HEK293 (cell line): Measurements from ENCODE around the gene TMA16.

Experiments
- CTCF ChIA-PET: fragments of 350-600 bp; formaldehyde crosslinking; extraction: SDS; loops from one replicate; lab custom pipeline; 2021; ENCODE audit warnings: antibody characterized with exemption; lab: Yijun Ruan, JAX
- POLR2A ChIA-PET: fragments of 300-600 bp; formaldehyde crosslinking; extraction: SDS; loops from one replicate; lab custom pipeline; 2020; ENCODE audit warnings: antibody characterized with exemption, inconsistent platforms; lab: Yijun Ruan, JAX
- H3K27ac ChIP-seq: fragments of 200-500 bp; sonication (Bioruptor generic); 2 replicates; pipeline ENCODE4 v1.5.1; 2014; ENCODE audit warnings: low read depth, low read length, control low read depth, inconsistent platforms; ENCODE audit errors: extremely low read depth
- H3K36me3 ChIP-seq, 2 experiments: fragments of 200-500 bp in 1 of 2; sonication (Bioruptor generic) in 1 of 2; 1 replicate in 1 of 2; 2 replicates in 1 of 2; pipeline ENCODE4 v1.5.1; 2014 to 2017; ENCODE audit warnings: inconsistent platforms in 2 of 2, low read length in 2 of 2; ENCODE audit not compliant: control insufficient read depth in 2 of 2, insufficient read depth in 1 of 2
- H3K4me1 ChIP-seq: fragments of 200-500 bp; sonication (Bioruptor generic); 2 replicates; pipeline ENCODE4 v1.5.1; 2014; ENCODE audit warnings: mild to moderate bottlenecking, low read length, inconsistent platforms; ENCODE audit not compliant: control insufficient read depth, insufficient read depth
- H3K4me3 ChIP-seq: 2 replicates; pipeline ENCODE4 v1.5.1; 2011; ENCODE audit warnings: low read depth, mild to moderate bottlenecking, control low read depth, low read length, moderate library complexity
- H3K9me3 ChIP-seq: fragments of 200-500 bp; sonication (Bioruptor generic); 2 replicates; pipeline ENCODE4 v1.5.1; 2014; ENCODE audit warnings: low read depth, low read length, inconsistent platforms; ENCODE audit not compliant: control insufficient read depth, insufficient read depth
- BCL11A ChIP-seq: fragments of 450-650 bp; formaldehyde crosslinking; IDR thresholded peaks from 2 replicates; pipeline ENCODE4 v1.5.1; 2016; ENCODE audit warnings: low read depth, missing biosample characterization, missing genetic modification characterization
- HOXA7 ChIP-seq: sonication (generic); formaldehyde crosslinking; IDR thresholded peaks from 2 replicates; pipeline ENCODE4 v1.8.1; 2022; ENCODE audit warnings: missing genetic modification reagents, borderline replicate concordance
- KLF17 ChIP-seq: fragments of 450-650 bp; formaldehyde crosslinking; IDR thresholded peaks from 2 replicates; pipeline ENCODE4 v1.5.1; 2016; ENCODE audit warnings: missing biosample characterization, missing genetic modification characterization
- KLF9 ChIP-seq: fragments of 450-650 bp; formaldehyde crosslinking; IDR thresholded peaks from 2 replicates; pipeline ENCODE4 v1.5.1; 2016; ENCODE audit warnings: missing biosample characterization, missing genetic modification characterization, low read depth
- PATZ1 ChIP-seq: fragments of 450-650 bp; formaldehyde crosslinking; IDR thresholded peaks from 2 replicates; pipeline ENCODE4 v1.5.1; 2016; ENCODE audit warnings: missing biosample characterization, missing genetic modification characterization
- PBX3 ChIP-seq: sonication (generic); formaldehyde crosslinking; IDR thresholded peaks from 2 replicates; pipeline ENCODE4 v1.8.1; 2022; ENCODE audit warnings: mild to moderate bottlenecking, moderate library complexity, missing genetic modification reagents
- PRDM4 ChIP-seq: fragments of 450-650 bp; formaldehyde crosslinking; IDR thresholded peaks from 2 replicates; pipeline ENCODE4 v1.5.1; 2017; ENCODE audit warnings: missing biosample characterization, missing genetic modification characterization
- SCRT1 ChIP-seq: fragments of 450-650 bp; formaldehyde crosslinking; IDR thresholded peaks from 2 replicates; pipeline ENCODE4 v1.5.1; 2016; ENCODE audit warnings: missing biosample characterization, missing genetic modification characterization, borderline replicate concordance
- ZBTB26 ChIP-seq: fragments of 450-650 bp; formaldehyde crosslinking; optimal IDR thresholded peaks from 2 replicates; pipeline ENCODE3; 2016; ENCODE audit warnings: missing biosample characterization, mild to moderate bottlenecking, missing genetic modification characterization
- ZBTB8A ChIP-seq: fragments of 450-650 bp; formaldehyde crosslinking; IDR thresholded peaks from 2 replicates; pipeline ENCODE4 v1.5.1; 2016; ENCODE audit warnings: missing biosample characterization, missing genetic modification characterization
- ZFP3 ChIP-seq: fragments of 450-650 bp; formaldehyde crosslinking; IDR thresholded peaks from 2 replicates; pipeline ENCODE4 v1.5.1; 2016; ENCODE audit warnings: low read depth, missing biosample characterization, missing genetic modification characterization
- ZFP41 ChIP-seq: fragments of 450-650 bp; formaldehyde crosslinking; IDR thresholded peaks from 2 replicates; pipeline ENCODE4 v1.5.1; 2016; ENCODE audit warnings: missing biosample characterization, missing genetic modification characterization, borderline replicate concordance
- ZNF121 ChIP-seq: fragments of 450-650 bp; formaldehyde crosslinking; IDR thresholded peaks from 2 replicates; pipeline ENCODE4 v1.5.1; 2016; ENCODE audit warnings: missing biosample characterization, missing genetic modification characterization
- ZNF24 ChIP-seq: fragments of 450-650 bp; formaldehyde crosslinking; IDR thresholded peaks from 2 replicates; pipeline ENCODE4 v1.5.1; 2016; ENCODE audit warnings: missing biosample characterization, missing genetic modification characterization
- ZNF26 ChIP-seq: fragments of 450-650 bp; formaldehyde crosslinking; IDR thresholded peaks from 2 replicates; pipeline ENCODE4 v1.5.1; 2016; ENCODE audit warnings: missing biosample characterization, missing genetic modification characterization
- ZNF280C ChIP-seq: fragments of 450-650 bp; formaldehyde crosslinking; IDR thresholded peaks from 2 replicates; pipeline ENCODE4 v1.5.1; 2016; ENCODE audit warnings: missing biosample characterization, missing genetic modification characterization
- ZNF404 ChIP-seq: fragments of 450-650 bp; formaldehyde crosslinking; IDR thresholded peaks from 2 replicates; pipeline ENCODE4 v1.5.1; 2017; ENCODE audit warnings: missing biosample characterization, missing genetic modification characterization
- ZNF521 ChIP-seq: fragments of 450-650 bp; formaldehyde crosslinking; IDR thresholded peaks from 2 replicates; pipeline ENCODE4 v1.5.1; 2017; ENCODE audit warnings: missing biosample characterization, mild to moderate bottlenecking, missing genetic modification characterization
- ZNF561 ChIP-seq: fragments of 450-650 bp; IDR thresholded peaks from 2 replicates; pipeline ENCODE4 v1.5.1; 2018; ENCODE audit warnings: missing biosample characterization, missing genetic modification characterization, borderline replicate concordance
- ZNF670 ChIP-seq: fragments of 450-650 bp; formaldehyde crosslinking; IDR thresholded peaks from 2 replicates; pipeline ENCODE4 v1.5.1; 2016; ENCODE audit warnings: missing biosample characterization, missing genetic modification characterization, low read depth
- ZNF747 ChIP-seq: fragments of 450-650 bp; formaldehyde crosslinking; IDR thresholded peaks from 2 replicates; pipeline ENCODE4 v1.5.1; 2016; ENCODE audit warnings: missing biosample characterization, missing genetic modification characterization
- ZSCAN5A ChIP-seq: fragments of 450-650 bp; formaldehyde crosslinking; IDR thresholded peaks from 2 replicates; pipeline ENCODE4 v1.5.1; 2016; ENCODE audit warnings: missing biosample characterization, missing genetic modification characterization

Gene TMA16

GRCh38 chr4:163562496-163562895 is 68.0 kb downstream of the TMA16 start:
- no peak overlapping the region for H3K4me3 ChIP-seq
- H3K9me3 ChIP-seq = no peaks in the 10 kb centered on the region
- ChIA-PET CTCF (no interaction called here), POLR2A (no interaction called here)
- no peak for TF ChIP-seq ZFP41 (tag by site-specific recombination)
- no peak for TF ChIP-seq ZNF26 (tag by site-specific recombination)
- no peak for TF ChIP-seq PRDM4
- no peak for TF ChIP-seq ZNF670
- no peak for TF ChIP-seq ZNF561 (tag by site-specific recombination)
- no peak for TF ChIP-seq HOXA7 (CRISPR knock-in tag)
- no peak overlapping the region for H3K27ac ChIP-seq
- H3K4me1 ChIP-seq = no peaks in the 10 kb centered on the region
- H3K36me3 ChIP-seq = no peaks in the 10 kb centered on the region

GRCh38 chr4:163563592-163563991 is 69.1 kb downstream of the TMA16 start:
- H3K27ac ChIP-seq = no peak overlapping the region
- no peaks in the 10 kb centered on the region for H3K36me3 ChIP-seq
- H3K4me3 ChIP-seq = no peak overlapping the region
- H3K9me3 ChIP-seq = no peaks in the 10 kb centered on the region
- POLR2A ChIA-PET = no interaction called here
- no peaks in the 10 kb centered on the region for H3K4me1 ChIP-seq
- CTCF ChIA-PET = interaction anchor here (0.6 to 0.7 kb wide), 2 partner anchors 13 to 1065 kb away, joined by 4 to 5 read pairs; no protein-coding TSS in a partner anchor
- TF ChIP-seq ZNF747 (no peak), ZNF521 (no peak), ZNF121 (tag by site-specific recombination) (no peak), BCL11A (tag by site-specific recombination) (no peak), PBX3 (CRISPR knock-in tag) (no peak), ZBTB26 (tag by site-specific recombination) (no peak), PATZ1 (tag by site-specific recombination) (no peak), ZNF404 (tag by site-specific recombination) (no peak), ZNF280C (tag by site-specific recombination) (no peak), ZNF24 (tag by site-specific recombination) (no peak), ZBTB8A (tag by site-specific recombination) (no peak), SCRT1 (tag by site-specific recombination) (no peak), ZFP3 (no peak), KLF9 (tag by site-specific recombination) (no peak), ZSCAN5A (tag by site-specific recombination) (no peak), KLF17 (no peak)
